Measurements from ENCODE around the gene RARA.

GRCh38 chr17:40369923-40370322 is 60.9 kb downstream of the RARA start:
- TF ChIP-seq, protein P1, sequence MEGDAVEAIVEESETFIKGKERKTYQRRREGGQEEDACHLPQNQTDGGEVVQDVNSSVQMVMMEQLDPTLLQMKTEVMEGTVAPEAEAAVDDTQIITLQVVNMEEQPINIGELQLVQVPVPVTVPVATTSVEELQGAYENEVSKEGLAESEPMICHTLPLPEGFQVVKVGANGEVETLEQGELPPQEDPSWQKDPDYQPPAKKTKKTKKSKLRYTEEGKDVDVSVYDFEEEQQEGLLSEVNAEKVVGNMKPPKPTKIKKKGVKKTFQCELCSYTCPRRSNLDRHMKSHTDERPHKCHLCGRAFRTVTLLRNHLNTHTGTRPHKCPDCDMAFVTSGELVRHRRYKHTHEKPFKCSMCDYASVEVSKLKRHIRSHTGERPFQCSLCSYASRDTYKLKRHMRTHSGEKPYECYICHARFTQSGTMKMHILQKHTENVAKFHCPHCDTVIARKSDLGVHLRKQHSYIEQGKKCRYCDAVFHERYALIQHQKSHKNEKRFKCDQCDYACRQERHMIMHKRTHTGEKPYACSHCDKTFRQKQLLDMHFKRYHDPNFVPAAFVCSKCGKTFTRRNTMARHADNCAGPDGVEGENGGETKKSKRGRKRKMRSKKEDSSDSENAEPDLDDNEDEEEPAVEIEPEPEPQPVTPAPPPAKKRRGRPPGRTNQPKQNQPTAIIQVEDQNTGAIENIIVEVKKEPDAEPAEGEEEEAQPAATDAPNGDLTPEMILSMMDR (IDR thresholded peaks at IDR 0.05) = no peak
- TF ChIP-seq POLR2A (IDR thresholded peaks at IDR 0.05) = no peak
